PC-9 (cell line): ENCODE data around the gene INPP5F. TPM values are rescaled to one million over a fixed set of nuclear protein-coding genes. Genes with fewer than 3 reads are reported as not detected.

Source experiments
- BruUV-seq: library from RNA; stranded (reverse); fragments of 400-500 nt; replicated peaks from 2 replicates; lab custom pipeline; 2021; lab: Mats Ljungman, UMichigan
- CTCF ChIA-PET: fragments of 300-600 bp; sonication (Branson Sonifier 250); formaldehyde crosslinking; loops from one replicate; lab custom pipeline; 2022; ENCODE audit warnings: antibody characterized with exemption; lab: Charles Lee
- POLR2A ChIA-PET: fragments of 300-600 bp; sonication (Branson Sonifier 250); formaldehyde crosslinking; loops from one replicate; lab custom pipeline; 2022; ENCODE audit warnings: antibody characterized with exemption; ENCODE audit not compliant: unreplicated experiment; lab: Charles Lee
- DNase-seq, 2 experiments: peaks; one replicate each; pipeline versions ENCODE4 v3.0.0 to v3.0.0-alpha.2; 2015 to 2022; ENCODE audit warnings: mixed read lengths in 1 of 2
- H2AFZ ChIP-seq: fragments of 200-600 bp; sonication (generic); 2 replicates; pipeline ENCODE4 v1.8.1; 2017; ENCODE audit warnings: antibody characterized with exemption
- H3F3A ChIP-seq: fragments of 200-600 bp; sonication (generic); 2 replicates; pipeline ENCODE4 v1.8.1; 2017; ENCODE audit warnings: antibody characterized with exemption, mild to moderate bottlenecking, low read depth; ENCODE audit not compliant: insufficient read depth
- H3K27ac ChIP-seq: fragments of 200-600 bp; sonication (generic); 2 replicates; pipeline ENCODE4 v1.6.1; 2016; ENCODE audit warnings: mixed run types
- H3K27me3 ChIP-seq: fragments of 200-600 bp; sonication (generic); 2 replicates; pipeline ENCODE4 v1.6.1; 2016; ENCODE audit warnings: low read depth, mixed run types; ENCODE audit not compliant: insufficient read depth
- H3K36me3 ChIP-seq: fragments of 200-600 bp; sonication (generic); 2 replicates; pipeline ENCODE4 v1.6.1; 2016; ENCODE audit warnings: low read depth, mixed run types
- H3K4me1 ChIP-seq: fragments of 200-600 bp; sonication (generic); replicated peaks from 2 replicates; pipeline ENCODE4 v1.6.1; 2016; ENCODE audit warnings: mixed run types; ENCODE audit not compliant: insufficient read depth
- H3K4me2 ChIP-seq: fragments of 200-600 bp; sonication (generic); 2 replicates; pipeline ENCODE4 v1.6.1; 2017; ENCODE audit warnings: mixed run types
- H3K4me3 ChIP-seq: fragments of 200-600 bp; sonication (generic); 2 replicates; pipeline ENCODE4 v1.6.1; 2016; ENCODE audit warnings: mixed run types
- H3K79me2 ChIP-seq: fragments of 200-600 bp; sonication (generic); 2 replicates; pipeline ENCODE4 v1.6.1; 2017; ENCODE audit warnings: low read depth, mixed run types
- H3K9me2 ChIP-seq: fragments of 200-600 bp; sonication (generic); 2 replicates; pipeline ENCODE4 v1.8.1; 2017; ENCODE audit warnings: mild to moderate bottlenecking; ENCODE audit not compliant: insufficient read depth
- H3K9me3 ChIP-seq: fragments of 200-600 bp; sonication (generic); 2 replicates; pipeline ENCODE4 v1.8.1; 2016; ENCODE audit warnings: low read depth; ENCODE audit not compliant: insufficient read depth
- H4K20me1 ChIP-seq: fragments of 200-600 bp; sonication (generic); 2 replicates; pipeline ENCODE4 v1.8.1; 2017; ENCODE audit not compliant: insufficient read depth
- EZH2 ChIP-seq: fragments of 200-600 bp; sonication (generic); IDR thresholded peaks from 2 replicates; pipeline ENCODE4 v1.8.0; 2017; ENCODE audit warnings: antibody characterized with exemption, low read depth
- intact Hi-C: fragments of 100-400 bp; cut with micrococcal nuclease; formaldehyde crosslinking; loops from one replicate; pipeline ENCODE4 v1.10.0; 2022; ENCODE audit not compliant: unreplicated experiment
- total RNA-seq: library from RNA; stranded (reverse); gene quantifications from 2 replicates; pipeline ENCODE4 v1.2.3, GENCODE V29; 2021
- TF ChIP-seq, protein P1 (sequence below): fragments of 200-600 bp; sonication (generic); conservative IDR thresholded peaks from 2 replicates; pipeline ENCODE4 v1.6.1; 2017; ENCODE audit warnings: mixed run types, antibody characterized with exemption, mild to moderate bottlenecking, moderate library complexity

The INPP5F gene
- total RNA-seq, 1 experiment from 2014 or later, result 11.4 TPM

DNA sequence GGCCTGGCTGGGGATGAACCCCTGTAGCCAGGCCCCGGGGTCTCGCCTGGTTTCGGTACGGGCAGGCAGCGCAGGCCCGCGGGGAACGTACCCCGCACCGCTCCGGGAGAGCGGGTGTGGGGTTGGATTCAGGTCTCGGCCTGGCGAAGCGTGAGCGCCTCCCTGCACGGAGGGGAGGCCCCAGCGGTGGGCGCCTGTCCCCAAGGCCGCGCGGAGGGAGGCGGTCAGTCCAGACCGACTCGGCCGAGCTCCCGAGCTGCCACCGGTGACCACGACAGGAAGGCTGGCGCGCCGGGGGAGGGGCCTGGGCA lies 378 bp upstream of the INPP5F start:
- POLR2A ChIA-PET, result interaction anchor here (0.6 to 1.4 kb wide), 3 partner anchors 12 to 414 kb away, joined by 3 to 8 read pairs (median 7); partner anchors contain the start of gene RGS10
- BruUV-seq, result no TSS peak
- TF ChIP-seq EZH2, result no peak
- TF ChIP-seq, protein P1, sequence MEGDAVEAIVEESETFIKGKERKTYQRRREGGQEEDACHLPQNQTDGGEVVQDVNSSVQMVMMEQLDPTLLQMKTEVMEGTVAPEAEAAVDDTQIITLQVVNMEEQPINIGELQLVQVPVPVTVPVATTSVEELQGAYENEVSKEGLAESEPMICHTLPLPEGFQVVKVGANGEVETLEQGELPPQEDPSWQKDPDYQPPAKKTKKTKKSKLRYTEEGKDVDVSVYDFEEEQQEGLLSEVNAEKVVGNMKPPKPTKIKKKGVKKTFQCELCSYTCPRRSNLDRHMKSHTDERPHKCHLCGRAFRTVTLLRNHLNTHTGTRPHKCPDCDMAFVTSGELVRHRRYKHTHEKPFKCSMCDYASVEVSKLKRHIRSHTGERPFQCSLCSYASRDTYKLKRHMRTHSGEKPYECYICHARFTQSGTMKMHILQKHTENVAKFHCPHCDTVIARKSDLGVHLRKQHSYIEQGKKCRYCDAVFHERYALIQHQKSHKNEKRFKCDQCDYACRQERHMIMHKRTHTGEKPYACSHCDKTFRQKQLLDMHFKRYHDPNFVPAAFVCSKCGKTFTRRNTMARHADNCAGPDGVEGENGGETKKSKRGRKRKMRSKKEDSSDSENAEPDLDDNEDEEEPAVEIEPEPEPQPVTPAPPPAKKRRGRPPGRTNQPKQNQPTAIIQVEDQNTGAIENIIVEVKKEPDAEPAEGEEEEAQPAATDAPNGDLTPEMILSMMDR, result no peak

DNA sequence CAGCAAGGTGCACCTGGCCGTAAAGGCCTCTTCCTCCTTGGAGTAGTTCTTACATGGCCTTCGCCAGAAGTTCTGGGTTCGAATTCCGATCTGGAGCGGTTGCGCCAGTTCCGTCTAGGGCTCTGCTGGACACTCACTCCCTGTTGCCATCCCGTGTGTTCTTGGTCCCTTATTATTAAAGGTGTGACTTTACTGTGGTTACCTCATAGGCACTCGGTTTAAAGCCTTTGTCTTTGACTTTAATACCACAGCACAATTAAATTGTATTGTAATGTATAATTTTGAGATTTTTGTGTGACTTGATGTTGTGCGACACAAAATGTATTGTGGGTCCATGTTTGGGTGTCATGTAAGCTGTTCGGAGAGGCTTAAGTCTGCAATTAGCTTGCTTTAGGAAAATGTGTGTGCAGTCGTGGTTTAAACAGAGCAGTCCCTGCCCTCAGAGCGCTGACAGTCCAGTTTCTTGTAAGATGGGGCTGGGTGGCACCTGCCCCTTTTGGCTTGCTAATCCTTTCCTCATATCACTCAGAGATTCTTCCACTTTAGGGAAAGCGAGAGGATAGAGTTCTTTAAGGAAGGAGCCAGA lies 919 bp downstream of the INPP5F start:
- ChIA-PET POLR2A (interaction anchor here (0.6 to 1.4 kb wide), 3 partner anchors 11 to 46 kb away, joined by 3 to 8 read pairs (median 4); no protein-coding TSS in a partner anchor), CTCF (interaction anchor here (1.7 kb wide), 1 partner anchor 11 kb away, joined by 4 read pairs; no protein-coding TSS in a partner anchor)
- Histone ChIP-seq H3K4me2 (peak overlapping the region; percentile 85), H2AFZ (0 out of 2 replicates have a peak overlapping the region, but pooled peaks have one; percentile 68), H4K20me1 (no peaks in the 10 kb centered on the region), H3K79me2 (peaks cover 12% of the 10 kb centered on the region; the same call in 1 of the 2 replicates), H3K27me3 (no peaks in the 10 kb centered on the region), H3K27ac (0 out of 2 replicates have a peak overlapping the region, but pooled peaks have one; percentile 9), H3K36me3 (no peaks in the 10 kb centered on the region), H3K9me3 (no peaks in the 10 kb centered on the region), H3K4me3 (peak overlapping the region; percentile 70), H3K9me2 (no peaks in the 10 kb centered on the region), H3F3A (no peaks in the 10 kb centered on the region), H3K4me1 (peaks cover 20% of the 10 kb centered on the region)
- no peak for TF ChIP-seq EZH2
- TF ChIP-seq, protein P1, result no peak
- BruUV-seq, result no TSS peak
- intact Hi-C loops, result no loop called here
- no peak for DNase-seq

More for the DNA sequence above, 378 bp upstream of the INPP5F start:
- peak overlapping the region; percentile 91 for H2AFZ ChIP-seq
- H3K4me1 ChIP-seq, result peaks cover 20% of the 10 kb centered on the region
- peak overlapping the region; percentile 62 for H3K27ac ChIP-seq
- H3K9me3 ChIP-seq, result no peaks in the 10 kb centered on the region
- H3K4me2 ChIP-seq, result peak overlapping the region; percentile 90
- no peaks in the 10 kb centered on the region for H4K20me1 ChIP-seq
- DNase-seq, result no peak
- H3K4me3 ChIP-seq, result peak overlapping the region; percentile 70
- H3F3A ChIP-seq, result no peaks in the 10 kb centered on the region
- peaks cover 12% of the 10 kb centered on the region; the same call in 1 of the 2 replicates for H3K79me2 ChIP-seq
- CTCF ChIA-PET, result interaction anchor here (0.6 to 1.7 kb wide), 4 partner anchors 12 to 634 kb away, joined by 4 to 15 read pairs (median 6); no protein-coding TSS in a partner anchor
- intact Hi-C loops, result loop anchor here (1.0 to 2.0 kb wide), 3 partner anchors 38 to 129 kb away; partner anchors contain the start of gene TIAL1
- H3K27me3 ChIP-seq, result no peaks in the 10 kb centered on the region
- no peaks in the 10 kb centered on the region for H3K36me3 ChIP-seq
- H3K9me2 ChIP-seq, result no peaks in the 10 kb centered on the region

DNA sequence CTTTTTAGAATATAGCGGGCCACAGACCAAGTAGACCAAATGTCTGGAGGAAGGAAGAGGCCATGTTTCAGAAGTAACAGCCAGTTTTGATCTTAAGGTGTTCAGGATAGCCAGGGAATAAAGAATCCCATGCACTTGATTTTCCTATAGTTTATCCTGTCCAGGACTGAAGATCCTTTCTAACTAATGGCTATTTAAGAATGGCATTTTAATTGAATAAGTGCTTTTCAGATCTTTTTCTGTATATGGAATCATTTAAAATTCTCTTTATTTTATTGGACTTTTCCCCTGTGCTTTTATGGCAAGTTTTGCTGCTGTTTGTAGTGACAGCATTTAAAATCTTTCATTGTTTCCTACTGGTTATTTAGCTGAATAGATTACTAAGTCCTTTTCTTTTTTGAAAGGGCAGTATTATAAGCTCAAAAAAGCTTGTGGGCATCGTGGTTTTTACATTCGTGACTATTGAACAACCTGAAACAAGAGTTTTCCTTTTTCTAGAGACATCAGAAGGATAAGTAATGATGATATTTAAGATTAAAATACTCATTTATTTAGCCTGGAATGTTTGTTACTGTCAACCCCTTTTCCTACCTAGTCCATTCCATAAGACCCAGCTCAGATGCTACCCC lies 2.4 kb downstream of the INPP5F start:
- CTCF ChIA-PET, result no interaction called here
- intact Hi-C loops, result no loop called here
- H3K9me2 ChIP-seq, result no peaks in the 10 kb centered on the region

More for the DNA sequence above, 2.4 kb downstream of the INPP5F start:
- POLR2A ChIA-PET, result no interaction called here
- Histone ChIP-seq H3K4me1 (peaks cover 20% of the 10 kb centered on the region), H3K27ac (no peak overlapping the region), H3K9me3 (no peaks in the 10 kb centered on the region), H3K27me3 (no peaks in the 10 kb centered on the region), H3K4me3 (no peak overlapping the region), H2AFZ (no peak overlapping the region), H3F3A (no peaks in the 10 kb centered on the region), H4K20me1 (no peaks in the 10 kb centered on the region), H3K79me2 (peaks cover 12% of the 10 kb centered on the region; the same call in 1 of the 2 replicates), H3K36me3 (no peaks in the 10 kb centered on the region), H3K4me2 (0 out of 2 replicates have a peak overlapping the region, but pooled peaks have one; percentile 85)
- DNase-seq, result no peak
- no TSS peak for BruUV-seq
- no peak for TF ChIP-seq EZH2
- TF ChIP-seq, protein P1, result no peak
